NT2/D1 (cell line): ENCODE results near the gene RHPN2.

Experiments
- SUZ12 ChIP-seq: IDR thresholded peaks from 2 replicates; pipeline ENCODE4 v1.6.1; 2011; ENCODE audit not compliant: insufficient read length, insufficient read depth; ENCODE audit errors: extremely low read depth
- ZNF274 ChIP-seq: IDR thresholded peaks from 2 replicates; pipeline ENCODE4 v1.6.1; 2011; ENCODE audit warnings: mild to moderate bottlenecking, low read depth, low read length

DNA sequence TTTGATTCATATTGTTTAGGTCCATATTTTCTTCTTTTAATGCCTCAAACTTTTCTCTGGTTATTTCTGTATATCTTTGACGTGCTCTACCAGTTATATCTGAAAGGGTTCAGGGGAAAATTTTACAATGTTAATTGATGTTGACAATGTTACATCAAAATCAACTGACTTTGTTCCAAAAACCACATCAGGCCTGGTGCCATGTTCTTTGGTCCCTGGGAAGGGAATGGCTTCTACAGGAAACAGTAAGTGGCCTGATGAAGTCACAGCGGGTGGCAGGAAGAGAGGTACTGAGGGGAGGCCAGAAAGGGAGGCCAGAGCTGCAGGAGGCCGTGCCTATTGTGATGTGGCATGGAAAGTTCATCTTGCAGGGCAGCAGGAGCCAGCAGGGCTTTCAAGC lies 131.1 kb downstream of the RHPN2 start:
- TF ChIP-seq SUZ12, result no peak
- no peak for TF ChIP-seq ZNF274
